ENCODE results near the gene GPR31.

Gene GPR31

DNA sequence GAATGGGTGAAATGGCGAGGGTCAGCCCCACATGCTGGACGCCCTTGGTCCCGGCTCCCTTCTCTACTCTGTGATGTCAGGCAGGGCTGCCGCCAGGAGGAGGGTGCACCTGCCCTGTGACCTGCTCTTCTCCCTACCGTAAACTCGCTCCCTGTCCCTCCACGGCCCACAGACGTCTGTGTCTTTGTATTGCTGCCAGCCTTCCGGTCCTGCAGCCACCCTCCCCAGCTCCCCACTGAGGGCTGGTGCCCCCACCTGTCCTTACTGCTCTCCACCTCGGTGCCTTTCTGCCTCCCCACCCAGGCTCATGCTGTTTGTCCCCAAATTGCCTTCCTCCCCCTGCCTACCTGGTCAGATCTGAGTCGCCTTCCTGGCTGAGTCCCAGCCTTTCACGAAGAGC is 38.9 kb downstream of the GPR31 start:
- DNase-seq (ENCODE audit: low read depth in 2 of 2), result no peak

DNA sequence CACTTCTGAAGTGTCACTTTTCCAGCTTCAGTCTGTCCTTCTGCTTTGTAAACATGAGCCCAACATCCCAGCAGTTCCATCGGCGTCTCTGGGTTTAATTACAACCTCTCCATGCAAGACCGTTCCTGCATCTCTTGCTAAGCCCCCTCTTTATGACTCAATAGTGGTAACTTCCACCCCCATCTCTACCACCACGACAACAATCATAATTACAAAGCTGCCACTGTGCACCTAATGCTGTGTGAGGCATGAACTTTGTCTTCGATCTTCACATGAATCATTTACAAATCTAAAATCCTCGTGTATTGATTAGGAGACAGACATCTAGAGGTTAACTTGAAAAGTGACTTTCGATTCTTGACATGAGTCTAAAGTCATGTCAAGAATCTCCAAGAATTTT is 39.8 kb downstream of the GPR31 start:
- DNase-seq (ENCODE audit: low read depth in 2 of 2), result no peak

DNA sequence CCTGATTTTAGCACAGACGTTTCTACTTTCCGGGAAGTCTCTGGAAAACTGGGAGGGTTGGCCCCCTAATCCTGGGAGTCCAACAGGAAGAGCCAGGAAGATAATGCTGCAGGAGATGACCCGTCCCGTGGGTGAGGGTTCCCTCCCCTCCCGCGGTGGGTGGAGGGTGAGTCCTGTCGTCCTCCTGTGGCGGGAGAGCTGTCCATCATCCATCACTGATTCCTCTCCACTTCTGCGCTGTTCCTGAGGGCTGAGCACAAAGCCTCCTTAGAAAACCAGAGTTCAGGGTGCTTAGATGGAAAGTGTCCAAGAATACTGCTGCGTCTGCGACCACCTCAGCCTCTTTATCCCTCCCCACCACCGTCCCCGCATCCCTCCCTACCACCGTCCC is 40.9 kb downstream of the GPR31 start:
- DNase-seq (ENCODE audit: low read depth in 2 of 2), result no peak

DNA sequence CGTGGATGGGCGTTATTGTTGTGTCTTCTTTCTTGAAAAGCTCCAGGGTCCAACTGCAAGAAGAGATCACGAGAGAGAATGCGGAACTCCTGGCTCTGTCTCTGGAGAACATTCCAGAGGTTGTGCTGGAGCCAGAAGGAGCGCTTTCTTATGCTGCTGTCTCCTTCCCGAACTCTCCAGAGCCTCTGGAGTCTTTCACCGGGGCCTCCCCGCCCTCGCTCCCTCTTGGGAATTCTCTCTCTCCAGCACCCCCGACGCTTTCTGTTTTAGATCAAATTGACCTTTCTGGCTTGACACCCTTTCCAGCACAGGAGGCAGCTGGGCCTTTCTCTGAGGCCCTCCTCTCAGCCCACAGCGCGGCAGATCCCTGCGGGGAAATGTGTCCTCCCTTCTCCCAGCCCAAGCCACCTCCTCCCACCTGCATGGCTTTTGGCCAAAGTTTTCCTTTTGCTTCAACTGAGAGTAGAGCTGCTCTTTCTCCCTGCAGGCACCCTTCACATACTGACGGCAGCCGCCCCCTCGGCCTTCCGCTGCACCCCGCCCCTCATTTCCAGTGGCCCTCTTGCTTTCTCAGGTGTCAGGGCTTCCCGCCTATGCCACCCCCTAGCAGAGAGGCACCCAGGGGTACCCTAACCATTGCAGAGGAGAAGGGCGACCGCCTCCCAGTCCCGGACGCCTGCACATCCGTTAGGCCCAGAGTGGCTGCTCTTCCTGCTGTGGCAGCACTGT is 41.5 kb downstream of the GPR31 start:
- no peak for DNase-seq (ENCODE audit: low read depth in 2 of 2)

DNA sequence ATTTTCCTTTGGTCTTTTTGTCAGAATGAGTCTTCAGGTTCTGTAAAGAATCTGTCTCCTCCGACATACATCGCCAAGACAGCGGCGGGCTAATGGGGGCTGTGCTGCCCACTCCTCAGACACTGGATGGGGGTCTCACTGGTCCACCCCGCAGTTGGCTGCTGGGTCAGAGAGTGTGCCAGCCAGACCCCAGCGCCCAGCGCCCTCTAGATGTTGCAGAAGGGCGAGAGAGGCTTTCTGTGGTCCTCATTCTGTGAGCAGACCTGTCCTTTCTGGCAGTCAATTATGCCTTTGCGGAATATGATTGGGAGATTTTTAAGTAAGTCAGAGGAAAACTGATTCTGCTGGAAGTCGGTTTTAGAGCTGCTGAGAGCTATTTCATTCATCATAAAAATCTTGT is 42.7 kb downstream of the GPR31 start:
- DNase-seq (ENCODE audit: low read depth in 2 of 2), result no peak

DNA sequence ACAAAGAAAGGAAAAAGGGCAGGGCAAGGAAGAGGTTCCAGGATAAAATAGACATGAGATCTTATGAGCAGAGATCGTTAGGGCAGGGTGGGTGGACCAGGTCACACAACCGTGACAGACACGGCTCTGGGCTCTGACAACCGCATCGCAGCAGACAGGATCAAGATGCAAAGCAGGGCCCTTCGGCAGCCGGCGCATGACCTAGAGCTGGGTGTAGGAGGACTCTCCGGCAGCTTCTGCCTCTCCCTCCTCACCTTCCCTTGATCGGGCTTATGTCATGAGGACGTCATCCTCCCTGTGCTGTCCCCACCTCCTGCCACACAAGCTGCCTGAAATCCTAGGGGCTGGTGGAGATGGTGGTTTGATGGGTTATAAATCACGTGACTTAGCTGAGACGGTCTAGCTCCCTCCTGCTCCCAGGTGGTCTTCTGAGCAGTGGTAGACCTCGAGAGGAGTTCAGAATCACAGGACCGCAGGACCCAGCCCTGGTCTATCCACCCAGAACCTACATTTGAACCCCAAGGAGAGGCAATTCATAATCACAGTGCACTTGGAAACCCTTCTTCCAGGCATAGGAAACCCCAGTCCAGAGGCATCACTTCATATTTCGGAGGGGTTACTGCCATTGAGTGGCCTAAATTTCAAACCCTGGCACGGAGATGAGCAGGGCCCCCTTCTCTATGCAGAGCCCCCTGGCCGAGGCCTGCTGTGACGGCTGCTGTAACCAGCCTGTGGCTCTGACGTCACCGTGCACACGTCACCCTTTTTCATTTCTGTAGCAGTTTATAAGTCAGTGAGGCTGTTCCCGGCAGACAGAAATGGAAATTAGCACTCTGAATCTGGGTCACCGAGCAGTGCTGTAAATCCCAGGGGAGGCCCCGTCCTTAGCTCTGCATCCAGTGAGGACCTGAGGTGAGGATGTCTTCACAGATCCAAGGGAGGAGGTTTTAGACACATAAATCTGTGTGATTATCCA is 43.6 kb downstream of the GPR31 start:
- peak in 1 of 2 donors; percentile 30 for DNase-seq (ENCODE audit: low read depth in 2 of 2)

DNA sequence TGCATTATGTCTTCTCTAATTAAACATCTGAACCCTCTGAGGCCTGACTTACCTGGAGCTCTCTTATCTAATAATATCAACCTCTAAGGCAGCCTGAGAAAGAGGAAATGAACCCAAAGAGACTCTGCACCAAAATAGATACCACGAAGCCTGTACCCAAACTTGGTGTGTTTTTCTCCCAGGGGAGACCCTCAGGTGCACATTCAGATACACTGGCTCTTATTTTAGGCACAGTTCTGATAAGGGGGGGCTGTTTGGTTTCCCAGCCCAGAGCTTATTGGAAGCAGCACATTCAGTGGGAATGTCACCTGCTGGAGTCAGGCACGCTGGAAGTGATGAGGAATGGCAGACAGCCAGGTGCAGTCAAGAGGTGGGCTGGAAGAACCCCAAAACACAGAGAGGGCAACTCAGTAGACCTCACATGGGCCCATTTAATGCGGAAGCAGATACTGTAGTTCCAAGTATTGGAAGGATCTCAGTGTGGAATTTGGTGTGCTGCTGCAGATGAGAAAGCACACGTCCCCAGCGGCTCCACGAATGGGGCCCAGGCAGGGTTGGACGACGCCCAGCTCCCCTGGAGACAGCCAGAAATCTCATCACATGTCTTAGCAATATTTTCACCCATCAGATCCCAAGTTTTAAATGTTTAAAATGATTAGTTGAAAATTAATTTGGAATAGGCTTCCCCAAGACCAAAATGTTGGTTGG is 44.6 kb downstream of the GPR31 start:
- no peak for DNase-seq (ENCODE audit: low read depth in 2 of 2)

DNA sequence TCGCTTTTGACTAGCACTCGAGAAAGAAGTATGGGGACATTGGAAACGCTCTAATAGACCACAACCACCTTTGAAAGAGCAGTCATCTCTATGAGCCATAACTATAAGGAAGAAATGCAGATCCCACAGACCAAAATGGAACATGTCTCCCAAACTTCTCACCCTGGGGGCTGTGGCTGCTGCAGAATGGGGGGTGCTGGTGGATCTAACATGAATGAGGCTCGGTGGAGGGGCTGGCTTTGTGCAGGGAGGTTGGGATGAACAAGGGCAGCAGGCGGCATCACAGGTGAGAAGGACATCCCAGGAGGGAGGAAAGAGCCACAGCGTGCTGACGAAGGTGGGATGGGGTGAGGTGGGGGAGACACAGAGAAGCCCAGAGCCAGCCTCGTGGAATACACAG is 45.4 kb downstream of the GPR31 start:
- no peak for DNase-seq (ENCODE audit: low read depth in 2 of 2)

DNA sequence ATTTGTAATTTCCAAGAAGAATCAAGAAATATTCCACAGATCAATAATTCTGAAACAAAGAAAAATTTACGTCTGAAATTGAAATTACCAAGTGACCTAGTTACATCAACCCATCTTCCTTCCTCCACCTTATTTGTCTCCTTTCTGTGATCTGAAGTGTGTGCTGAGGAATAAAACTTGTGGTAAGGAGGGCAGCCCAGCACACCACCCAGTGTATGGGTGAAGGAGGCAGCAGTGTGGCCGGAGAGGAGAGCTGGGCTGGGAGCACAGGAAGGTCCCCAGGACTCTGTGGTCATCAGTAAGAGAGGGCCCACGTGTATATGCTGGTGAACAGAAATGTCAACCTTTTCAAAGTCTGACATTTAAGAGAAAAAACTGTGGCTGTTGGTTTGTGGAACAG is 46.2 kb downstream of the GPR31 start:
- no peak for DNase-seq (ENCODE audit: low read depth in 2 of 2)

DNA sequence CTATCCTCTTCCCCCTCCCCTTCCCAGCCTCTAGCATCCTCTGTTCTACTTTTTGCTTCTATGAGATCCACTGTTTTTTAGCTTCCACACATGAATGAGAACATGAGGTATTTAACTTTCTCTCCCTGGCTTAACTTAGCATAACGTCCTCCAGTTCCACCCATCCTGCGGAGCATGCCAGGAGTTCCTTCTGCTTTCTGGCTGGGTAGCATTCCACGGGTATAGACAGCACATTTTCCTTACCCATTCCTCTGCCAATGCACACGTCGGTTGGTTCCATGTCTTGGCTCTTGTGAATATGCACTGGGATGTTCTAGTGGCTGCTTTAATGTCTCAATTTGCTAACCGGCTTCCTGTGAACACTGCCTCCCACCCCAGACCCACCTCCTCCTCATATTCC is 48.1 kb downstream of the GPR31 start:
- DNase-seq (ENCODE audit: low read depth in 2 of 2), result no peak

DNA sequence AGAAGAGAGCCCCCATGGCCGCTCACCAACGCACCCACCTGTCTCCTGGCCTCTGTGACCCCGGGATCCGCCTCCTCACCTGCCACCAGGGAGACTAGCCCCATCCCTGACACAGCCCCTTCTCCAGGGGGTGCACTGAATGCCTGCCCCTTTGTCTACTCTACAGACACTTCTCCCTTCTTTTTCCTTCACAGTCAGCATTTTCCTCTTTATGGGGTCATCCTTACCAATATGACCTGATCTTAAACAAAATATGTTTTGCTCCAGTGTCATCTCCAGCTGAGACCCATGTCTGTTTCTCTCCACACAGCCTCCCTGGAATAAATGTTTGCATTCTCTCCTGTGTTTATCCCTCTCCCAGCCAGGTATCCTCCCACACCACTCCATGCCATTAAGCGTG is 49.5 kb downstream of the GPR31 start:
- DNase-seq (ENCODE audit: low read depth in 2 of 2), result no peak

DNA sequence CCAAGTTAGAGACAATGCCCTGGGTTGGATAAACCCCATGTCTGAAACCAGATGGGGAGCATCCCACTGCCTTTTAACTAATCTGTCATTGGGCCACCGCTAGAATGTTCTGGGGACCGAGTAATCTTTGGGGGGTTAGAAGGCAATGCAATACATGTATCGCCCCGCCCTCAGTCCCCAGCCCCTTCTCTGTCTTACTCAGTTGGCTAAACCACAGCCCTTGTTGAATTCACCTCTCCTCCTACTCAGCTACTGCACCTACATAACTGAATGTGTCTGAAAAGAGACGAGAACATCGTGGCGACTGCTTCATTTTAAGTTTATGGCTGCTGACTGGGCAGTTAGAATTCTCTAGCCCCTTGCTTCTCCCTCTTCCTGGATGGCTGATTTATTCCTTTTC is 50.0 kb downstream of the GPR31 start:
- no peak for DNase-seq (ENCODE audit: low read depth in 2 of 2)

DNA sequence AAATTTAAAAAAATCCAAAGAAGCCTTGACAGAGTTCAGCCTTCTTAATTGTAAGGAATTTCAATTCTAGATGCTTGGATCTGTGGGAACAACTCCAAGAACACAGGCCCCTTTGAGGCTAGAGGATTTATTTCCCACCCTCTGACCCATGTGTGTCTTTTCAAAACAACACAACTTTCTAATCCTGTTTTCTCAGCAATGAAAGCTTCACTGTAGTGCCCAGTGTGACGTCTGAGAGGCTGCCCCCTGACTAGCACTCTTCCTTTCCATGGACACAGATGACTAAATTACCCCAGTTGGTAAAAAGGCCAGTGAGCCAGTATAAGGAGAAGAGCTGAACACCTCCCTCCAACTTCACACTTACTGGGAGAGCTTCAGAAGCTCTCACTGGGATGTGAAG is 51.4 kb downstream of the GPR31 start:
- DNase-seq (ENCODE audit: low read depth in 2 of 2), result no peak
